Measurements from ENCODE around the gene TLR10.

- no peak for TF ChIP-seq ZNF114 (CRISPR knock-in tag; IDR thresholded peaks at IDR 0.05)
- TF ChIP-seq CTCF (conservative IDR thresholded peaks at IDR 0.05; ENCODE audit: low read depth in 2 of 2), result no peak
- TF ChIP-seq EZH2phosphoT487 (IDR thresholded peaks at IDR 0.05; ENCODE audit: unreplicated experiment), result no peak
- TF ChIP-seq EZH2 (IDR thresholded peaks at IDR 0.05; ENCODE audit: low read depth, unreplicated experiment), result no peak
- TF ChIP-seq REST (IDR thresholded peaks at IDR 0.05; ENCODE audit: unreplicated experiment), result no peak
- no peak for TF ChIP-seq POLR2AphosphoS5 (IDR thresholded peaks at IDR 0.05; ENCODE audit: low read depth)
- TF ChIP-seq ZNF462 (CRISPR knock-in tag; IDR thresholded peaks at IDR 0.05), result no peak
- TF ChIP-seq JUNB (IDR thresholded peaks at IDR 0.05; ENCODE audit: unreplicated experiment), result no peak
- no peak for TF ChIP-seq NANOG (IDR thresholded peaks at IDR 0.05; ENCODE audit: borderline replicate concordance)
- no peak for TF ChIP-seq ZNF331 (CRISPR knock-in tag; IDR thresholded peaks at IDR 0.05; ENCODE audit: low read depth)
Observed at GRCh38 chr4:38814386-38814785, 31.6 kb upstream of the TLR10 start.
